Measurements from ENCODE around the gene FBXL17.

FBXL17 gene

GRCh38 chr5:107943923-107944322 is 438.0 kb downstream of the FBXL17 start:
- no peak overlapping the region for H3K4me3 ChIP-seq (replicated peaks in 1 of 2; ENCODE audit: low read depth in 2 of 2, low read length in 2 of 2)
- DNase-seq (ENCODE audit: low read depth in 2 of 2): no peak
- no peak for TF ChIP-seq CTCF (IDR thresholded peaks at IDR 0.05; ENCODE audit: low read depth, low read length)

- no peak for TF ChIP-seq CTCF (IDR thresholded peaks at IDR 0.05; ENCODE audit: low read depth, low read length)
- H3K4me3 ChIP-seq (replicated peaks in 1 of 2; ENCODE audit: low read depth in 2 of 2, low read length in 2 of 2): no peak overlapping the region
- DNase-seq (ENCODE audit: low read depth in 2 of 2): no peak
Measured at GRCh38 chr5:107941036-107941435, 440.9 kb downstream of the FBXL17 start.

GRCh38 chr5:107937651-107938355 is 444.1 kb downstream of the FBXL17 start:
- DNase-seq (ENCODE audit: low read depth in 2 of 2): no peak
- no peak overlapping the region for H3K4me3 ChIP-seq (replicated peaks in 1 of 2; ENCODE audit: low read depth in 2 of 2, low read length in 2 of 2)
- TF ChIP-seq CTCF (IDR thresholded peaks at IDR 0.05; ENCODE audit: low read depth, low read length): no peak

GRCh38 chr5:107937204-107937603 is 444.7 kb downstream of the FBXL17 start:
- H3K4me3 ChIP-seq (replicated peaks in 1 of 2; ENCODE audit: low read depth in 2 of 2, low read length in 2 of 2): no peak overlapping the region
- no peak for DNase-seq (ENCODE audit: low read depth in 2 of 2)
- TF ChIP-seq CTCF (IDR thresholded peaks at IDR 0.05; ENCODE audit: low read depth, low read length): no peak

GRCh38 chr5:107936515-107936914 is 445.4 kb downstream of the FBXL17 start:
- no peak overlapping the region for H3K4me3 ChIP-seq (replicated peaks in 1 of 2; ENCODE audit: low read depth in 2 of 2, low read length in 2 of 2)
- DNase-seq (ENCODE audit: low read depth in 2 of 2): no peak
- TF ChIP-seq CTCF (IDR thresholded peaks at IDR 0.05; ENCODE audit: low read depth, low read length): no peak

GRCh38 chr5:107935645-107936044 is 446.3 kb downstream of the FBXL17 start:
- H3K4me3 ChIP-seq (replicated peaks in 1 of 2; ENCODE audit: low read depth in 2 of 2, low read length in 2 of 2): no peak overlapping the region

More at GRCh38 chr5:107935645-107936044, 446.3 kb downstream of the FBXL17 start:
- DNase-seq (ENCODE audit: low read depth in 2 of 2): no peak
- no peak for TF ChIP-seq CTCF (IDR thresholded peaks at IDR 0.05; ENCODE audit: low read depth, low read length)

Measured in cardiac fibroblast (primary cell).